Measurements from ENCODE around the gene ATP6V1C2. TPM values are rescaled to one million over a fixed set of nuclear protein-coding genes. Genes with fewer than 3 reads are reported as not detected.

Gene ATP6V1C2
- total and polyA plus RNA-seq, 2 experiments from 2014 or later = 0.57 to 2.0 TPM

DNA sequence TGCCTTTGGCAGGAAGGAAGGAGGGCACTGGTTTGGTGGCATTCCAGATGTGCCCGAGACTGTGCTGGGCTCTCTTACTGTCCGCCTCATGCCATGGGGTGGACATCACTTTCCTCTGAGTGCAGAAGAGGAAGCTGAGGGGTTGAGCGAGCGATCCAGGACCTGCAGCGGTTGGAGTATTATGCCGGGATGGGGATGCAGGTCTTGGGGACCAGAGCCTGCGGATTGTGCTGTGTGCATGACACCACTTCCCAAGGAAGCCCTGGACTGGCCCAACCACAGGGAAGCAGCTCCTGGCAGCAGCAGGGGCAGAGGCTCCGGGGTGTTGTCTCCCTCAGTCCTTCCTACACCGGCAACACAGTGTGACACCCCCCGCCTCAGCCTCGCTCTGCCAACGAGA is 44.5 kb downstream of the ATP6V1C2 start:
- Histone ChIP-seq H4K20me1 (ENCODE audit: insufficient read depth, poor library complexity, severe bottlenecking) (no peaks in the 10 kb centered on the region), H3K9me2 (replicated peaks; ENCODE audit: insufficient read depth) (no peaks in the 10 kb centered on the region), H3K4me3 (no peak overlapping the region), H2AFZ (no peak overlapping the region), H3K36me3 (replicated peaks; ENCODE audit: insufficient read depth, low read depth) (no peaks in the 10 kb centered on the region), H3K27me3 (no peaks in the 10 kb centered on the region), H3K4me1 (ENCODE audit: insufficient read depth) (no peaks in the 10 kb centered on the region), H3K27ac (peak overlapping the region; percentile 37), H3K4me2 (no peak overlapping the region), H3K9me3 (ENCODE audit: low read depth) (no peaks in the 10 kb centered on the region), H3K79me2 (no peaks in the 10 kb centered on the region)
- DNase-seq (ENCODE audit: low spot score) = no peak
- WGBS (ENCODE audit: low lambda C conversion rate, missing lambda C conversion rate) = 91% methylated on average over 12 of the region's 12 CpGs
- TF ChIP-seq EZH2phosphoT487 (IDR thresholded peaks at IDR 0.05; ENCODE audit: low read depth, severe bottlenecking, unreplicated experiment) = no peak
- TF ChIP-seq, protein P1, sequence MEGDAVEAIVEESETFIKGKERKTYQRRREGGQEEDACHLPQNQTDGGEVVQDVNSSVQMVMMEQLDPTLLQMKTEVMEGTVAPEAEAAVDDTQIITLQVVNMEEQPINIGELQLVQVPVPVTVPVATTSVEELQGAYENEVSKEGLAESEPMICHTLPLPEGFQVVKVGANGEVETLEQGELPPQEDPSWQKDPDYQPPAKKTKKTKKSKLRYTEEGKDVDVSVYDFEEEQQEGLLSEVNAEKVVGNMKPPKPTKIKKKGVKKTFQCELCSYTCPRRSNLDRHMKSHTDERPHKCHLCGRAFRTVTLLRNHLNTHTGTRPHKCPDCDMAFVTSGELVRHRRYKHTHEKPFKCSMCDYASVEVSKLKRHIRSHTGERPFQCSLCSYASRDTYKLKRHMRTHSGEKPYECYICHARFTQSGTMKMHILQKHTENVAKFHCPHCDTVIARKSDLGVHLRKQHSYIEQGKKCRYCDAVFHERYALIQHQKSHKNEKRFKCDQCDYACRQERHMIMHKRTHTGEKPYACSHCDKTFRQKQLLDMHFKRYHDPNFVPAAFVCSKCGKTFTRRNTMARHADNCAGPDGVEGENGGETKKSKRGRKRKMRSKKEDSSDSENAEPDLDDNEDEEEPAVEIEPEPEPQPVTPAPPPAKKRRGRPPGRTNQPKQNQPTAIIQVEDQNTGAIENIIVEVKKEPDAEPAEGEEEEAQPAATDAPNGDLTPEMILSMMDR (IDR thresholded peaks at IDR 0.05; ENCODE audit: poor library complexity) = no peak
- no peak for TF ChIP-seq EZH2 (IDR thresholded peaks at IDR 0.05; ENCODE audit: borderline replicate concordance)

DNA sequence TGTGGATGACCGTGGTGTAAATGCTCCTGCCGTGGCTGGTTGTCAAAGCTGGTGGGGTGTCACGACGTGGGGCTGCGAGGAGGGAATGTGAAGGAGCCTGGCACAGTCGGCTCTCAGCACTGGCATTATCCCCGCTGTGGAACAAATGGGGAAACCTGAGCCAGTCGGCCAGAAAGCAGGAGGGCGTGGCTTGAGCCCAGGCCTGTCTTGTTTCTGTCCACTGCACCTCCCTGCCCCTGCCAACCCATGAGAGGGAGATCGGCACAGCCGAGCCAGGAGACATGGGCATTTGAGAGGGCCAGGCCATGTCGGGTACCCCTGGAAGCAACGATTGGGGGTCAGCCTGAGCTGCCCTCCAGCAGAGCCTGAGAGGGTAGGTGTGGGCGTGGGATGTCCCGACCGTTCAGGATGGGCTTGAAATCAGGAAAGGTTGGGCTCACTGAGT is 46.7 kb downstream of the ATP6V1C2 start:
- 77% methylated on average over 16 of the region's 16 CpGs for WGBS (ENCODE audit: low lambda C conversion rate, missing lambda C conversion rate)
- no peak overlapping the region for H2AFZ ChIP-seq
- TF ChIP-seq EZH2 (IDR thresholded peaks at IDR 0.05; ENCODE audit: borderline replicate concordance) = no peak
- no peak for TF ChIP-seq EZH2phosphoT487 (IDR thresholded peaks at IDR 0.05; ENCODE audit: low read depth, severe bottlenecking, unreplicated experiment)
- TF ChIP-seq, protein P1 (IDR thresholded peaks at IDR 0.05; ENCODE audit: poor library complexity) = no peak

DNA sequence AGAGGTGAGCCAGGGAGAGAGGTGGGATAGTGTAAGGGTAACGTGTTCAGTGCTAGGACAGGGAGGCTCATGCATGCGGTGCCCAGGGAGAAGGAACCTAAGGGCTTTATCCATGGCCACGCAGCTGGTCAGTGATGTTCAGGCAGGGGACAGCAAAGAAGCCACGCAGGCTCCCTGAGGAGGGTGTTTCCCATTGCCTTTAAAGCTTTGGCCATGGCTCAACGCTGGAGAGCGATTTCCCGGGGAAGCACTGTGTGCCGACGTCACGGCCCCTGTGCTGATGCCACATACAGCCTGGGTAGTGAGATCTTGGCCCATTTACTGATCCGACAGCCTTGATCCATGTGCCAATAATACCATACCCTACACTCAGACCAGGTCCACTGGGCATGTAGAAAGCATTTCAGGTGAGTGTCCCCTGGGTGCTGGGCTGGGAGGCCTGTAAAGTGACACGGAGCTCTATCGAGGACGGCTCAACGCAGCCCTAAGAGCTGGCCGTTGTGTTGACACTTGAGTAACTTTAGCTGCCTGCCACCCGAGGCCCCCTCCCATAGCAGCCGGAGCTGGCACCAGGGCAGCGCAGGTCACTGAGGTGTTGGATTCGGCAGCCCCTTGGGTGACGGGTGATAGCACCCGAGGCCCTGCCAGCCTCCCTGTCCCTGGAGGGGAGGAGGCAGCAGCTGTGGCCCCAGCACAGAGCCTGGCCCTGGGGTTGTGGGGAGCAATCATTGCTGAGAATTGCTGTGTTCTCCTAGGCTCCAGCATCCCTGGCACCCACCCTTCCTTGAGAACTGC is 49.7 kb downstream of the ATP6V1C2 start:
- H3K4me1 ChIP-seq (ENCODE audit: insufficient read depth) = peaks cover 19% of the 10 kb centered on the region
- no peak overlapping the region for H3K4me2 ChIP-seq
- H3K9me2 ChIP-seq (replicated peaks; ENCODE audit: insufficient read depth) = no peaks in the 10 kb centered on the region
- H3K4me3 ChIP-seq = no peak overlapping the region
- H3K27me3 ChIP-seq = no peaks in the 10 kb centered on the region
- H3K36me3 ChIP-seq (replicated peaks; ENCODE audit: insufficient read depth, low read depth) = no peaks in the 10 kb centered on the region
- TF ChIP-seq EZH2phosphoT487 (IDR thresholded peaks at IDR 0.05; ENCODE audit: low read depth, severe bottlenecking, unreplicated experiment) = no peak
- TF ChIP-seq EZH2 (IDR thresholded peaks at IDR 0.05; ENCODE audit: borderline replicate concordance) = no peak
- TF ChIP-seq, protein P1 (IDR thresholded peaks at IDR 0.05; ENCODE audit: poor library complexity) = no peak
- no peaks in the 10 kb centered on the region for H4K20me1 ChIP-seq (ENCODE audit: insufficient read depth, poor library complexity, severe bottlenecking)
- 91% methylated on average over 22 of the region's 22 CpGs for WGBS (ENCODE audit: low lambda C conversion rate, missing lambda C conversion rate)
- H3K9me3 ChIP-seq (ENCODE audit: low read depth) = no peaks in the 10 kb centered on the region
- no peak overlapping the region for H3K27ac ChIP-seq
- H3K79me2 ChIP-seq = no peaks in the 10 kb centered on the region
- no peak overlapping the region for H2AFZ ChIP-seq
- no peak for DNase-seq (ENCODE audit: low spot score)

More for the DNA sequence above, 46.7 kb downstream of the ATP6V1C2 start:
- no peaks in the 10 kb centered on the region for H3K9me2 ChIP-seq (replicated peaks; ENCODE audit: insufficient read depth)
- no peaks in the 10 kb centered on the region for H3K36me3 ChIP-seq (replicated peaks; ENCODE audit: insufficient read depth, low read depth)
- H3K79me2 ChIP-seq = no peaks in the 10 kb centered on the region
- H3K4me1 ChIP-seq (ENCODE audit: insufficient read depth) = no peaks in the 10 kb centered on the region
- H3K27me3 ChIP-seq = no peaks in the 10 kb centered on the region
- H3K4me2 ChIP-seq = no peak overlapping the region
- DNase-seq (ENCODE audit: low spot score) = no peak
- H3K4me3 ChIP-seq = no peak overlapping the region
- no peaks in the 10 kb centered on the region for H3K9me3 ChIP-seq (ENCODE audit: low read depth)
- H3K27ac ChIP-seq = no peak overlapping the region
- H4K20me1 ChIP-seq (ENCODE audit: insufficient read depth, poor library complexity, severe bottlenecking) = no peaks in the 10 kb centered on the region

Data from hepatocyte (in vitro differentiated cells).